Uterus (tissue), 4 donors: ENCODE data around the gene PFKFB2. TPM values are rescaled to one million over a fixed set of nuclear protein-coding genes. Genes with fewer than 3 reads are reported as not detected.

Source experiments
- DNase-seq, 2 donors: peaks; one replicate each; pipeline ENCODE4 v3.0.0-alpha.2; 2019 to 2020
- H3K27ac ChIP-seq, 2 donors: fragments of 200-600 bp; sonication (generic); 1 replicate in 1 of 2; 2 replicates in 1 of 2; pipeline ENCODE4 v1.5.1; 2016 to 2018
- H3K27me3 ChIP-seq, 2 donors: fragments of 200-600 bp; sonication (generic); one replicate each; pipeline ENCODE4 v1.5.1; 2018 to 2019; ENCODE audit warnings: control low read depth in 1 of 2
- H3K36me3 ChIP-seq, 2 donors: fragments of 200-600 bp; sonication (generic); one replicate each; pipeline ENCODE4 v1.5.1; 2019; ENCODE audit warnings: control low read depth in 1 of 2
- H3K4me1 ChIP-seq, 2 donors: fragments of 200-600 bp; sonication (generic); one replicate each; pipeline ENCODE4 v1.5.1; 2018 to 2019; ENCODE audit warnings: control low read depth in 1 of 2
- H3K4me3 ChIP-seq, 2 donors: fragments of 200-600 bp; sonication (generic); 1 replicate in 1 of 2; 2 replicates in 1 of 2; pipeline ENCODE4 v1.5.1; 2018 to 2019; ENCODE audit warnings: mild to moderate bottlenecking in 1 of 2
- H3K9me3 ChIP-seq, 2 donors: fragments of 200-600 bp; sonication (generic); one replicate each; pipeline ENCODE4 v1.5.1; 2019; ENCODE audit warnings: control low read depth in 1 of 2
- POLR2A ChIP-seq, 2 donors: fragments of 450-650 bp; IDR thresholded peaks; one replicate each; pipeline ENCODE4 v1.6.1; 2016; ENCODE audit warnings: antibody characterized with exemption in 2 of 2, mild to moderate bottlenecking in 1 of 2, moderate library complexity in 1 of 2
- intact Hi-C: fragments of 100-400 bp; cut with DNase I; formaldehyde crosslinking; loops from one replicate; pipeline ENCODE4 v1.15.1; 2023; ENCODE audit warnings: low total_unique reads
- total RNA-seq, 4 donors: library from RNA; depleted of rRNA in 3 of 4; stranded (reverse); fragments of >200 nt in 3 of 4; gene quantifications; one replicate each; pipeline versions ENCODE4 v1.1.0 to v1.2.4, GENCODE V29; 2014 to 2023
- TF ChIP-seq, protein P1 (sequence below), 4 experiments: fragments of 200-600 bp in 2 of 4; fragments of 450-650 bp in 2 of 4; sonication (generic) in 2 of 4; IDR thresholded peaks; one replicate each; pipeline ENCODE4 v1.5.1; 2016 to 2019; ENCODE audit warnings: antibody characterized with exemption in 4 of 4, mild to moderate bottlenecking in 2 of 4, moderate library complexity in 1 of 4
- donor health status: DM: yes; HTN: yes; CAD: no.

The PFKFB2 gene
- total RNA-seq, 4 donors from 2014 or later = 0.51 to 10.7 (median 2.9) TPM

GRCh38 chr1:207027921-207028320 lies 25.2 kb upstream of the PFKFB2 start:
- no peaks in the 10 kb centered on the region for H3K9me3 ChIP-seq
- no peak for TF ChIP-seq POLR2A (IDR thresholded peaks at IDR 0.05)
- intact Hi-C loops = no loop called here
- DNase-seq = no peak
- no peaks in the 10 kb centered on the region for H3K36me3 ChIP-seq
- H3K4me3 ChIP-seq = no peak overlapping the region
- H3K4me1 ChIP-seq = no peaks in the 10 kb centered on the region
- H3K27ac ChIP-seq = no peak overlapping the region
- no peaks in the 10 kb centered on the region for H3K27me3 ChIP-seq

DNA sequence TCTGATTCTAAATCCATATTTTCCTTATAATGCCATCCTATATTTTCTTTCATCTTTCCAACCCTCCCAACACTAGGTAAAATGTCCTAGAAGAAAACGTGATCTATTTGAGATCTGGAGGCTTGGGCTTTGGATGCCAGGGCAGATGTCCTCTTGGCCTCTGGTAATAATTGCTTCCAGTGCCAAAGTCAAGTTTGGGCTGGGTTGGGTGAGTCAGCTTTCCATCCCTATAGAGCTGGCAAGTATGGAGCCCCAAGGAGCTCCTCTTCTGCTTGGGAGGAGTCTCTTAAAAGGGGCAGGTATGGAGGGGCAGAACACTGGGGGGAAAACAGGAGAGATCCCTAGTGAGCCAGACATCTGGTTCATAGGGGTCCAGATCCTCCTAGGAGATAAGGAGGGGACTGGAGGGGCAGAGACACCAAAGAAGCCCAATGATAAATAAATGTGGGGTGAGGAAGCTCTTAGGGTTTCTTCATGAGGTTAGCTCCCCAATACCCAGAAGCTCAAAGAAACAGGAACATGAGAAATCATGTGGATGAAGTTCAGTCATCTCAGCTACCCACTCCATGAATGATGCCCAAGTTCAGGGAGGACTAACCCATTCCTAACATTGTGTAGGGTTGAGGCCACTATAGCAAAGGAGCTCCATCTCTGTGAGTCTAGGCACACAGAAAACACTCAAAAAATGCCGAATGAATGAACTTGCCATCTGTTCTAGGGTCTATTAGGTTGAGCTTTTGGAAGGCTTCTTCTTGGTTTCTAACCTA lies 24.0 kb upstream of the PFKFB2 start:
- intact Hi-C loops = no loop called here
- no peak for DNase-seq
- Histone ChIP-seq H3K27me3 (no peaks in the 10 kb centered on the region), H3K4me1 (no peaks in the 10 kb centered on the region), H3K9me3 (no peaks in the 10 kb centered on the region), H3K27ac (no peak overlapping the region), H3K36me3 (no peaks in the 10 kb centered on the region), H3K4me3 (no peak overlapping the region)
- TF ChIP-seq, protein P1, sequence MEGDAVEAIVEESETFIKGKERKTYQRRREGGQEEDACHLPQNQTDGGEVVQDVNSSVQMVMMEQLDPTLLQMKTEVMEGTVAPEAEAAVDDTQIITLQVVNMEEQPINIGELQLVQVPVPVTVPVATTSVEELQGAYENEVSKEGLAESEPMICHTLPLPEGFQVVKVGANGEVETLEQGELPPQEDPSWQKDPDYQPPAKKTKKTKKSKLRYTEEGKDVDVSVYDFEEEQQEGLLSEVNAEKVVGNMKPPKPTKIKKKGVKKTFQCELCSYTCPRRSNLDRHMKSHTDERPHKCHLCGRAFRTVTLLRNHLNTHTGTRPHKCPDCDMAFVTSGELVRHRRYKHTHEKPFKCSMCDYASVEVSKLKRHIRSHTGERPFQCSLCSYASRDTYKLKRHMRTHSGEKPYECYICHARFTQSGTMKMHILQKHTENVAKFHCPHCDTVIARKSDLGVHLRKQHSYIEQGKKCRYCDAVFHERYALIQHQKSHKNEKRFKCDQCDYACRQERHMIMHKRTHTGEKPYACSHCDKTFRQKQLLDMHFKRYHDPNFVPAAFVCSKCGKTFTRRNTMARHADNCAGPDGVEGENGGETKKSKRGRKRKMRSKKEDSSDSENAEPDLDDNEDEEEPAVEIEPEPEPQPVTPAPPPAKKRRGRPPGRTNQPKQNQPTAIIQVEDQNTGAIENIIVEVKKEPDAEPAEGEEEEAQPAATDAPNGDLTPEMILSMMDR (IDR thresholded peaks at IDR 0.05) = no peak
- no peak for TF ChIP-seq POLR2A (IDR thresholded peaks at IDR 0.05)

DNA sequence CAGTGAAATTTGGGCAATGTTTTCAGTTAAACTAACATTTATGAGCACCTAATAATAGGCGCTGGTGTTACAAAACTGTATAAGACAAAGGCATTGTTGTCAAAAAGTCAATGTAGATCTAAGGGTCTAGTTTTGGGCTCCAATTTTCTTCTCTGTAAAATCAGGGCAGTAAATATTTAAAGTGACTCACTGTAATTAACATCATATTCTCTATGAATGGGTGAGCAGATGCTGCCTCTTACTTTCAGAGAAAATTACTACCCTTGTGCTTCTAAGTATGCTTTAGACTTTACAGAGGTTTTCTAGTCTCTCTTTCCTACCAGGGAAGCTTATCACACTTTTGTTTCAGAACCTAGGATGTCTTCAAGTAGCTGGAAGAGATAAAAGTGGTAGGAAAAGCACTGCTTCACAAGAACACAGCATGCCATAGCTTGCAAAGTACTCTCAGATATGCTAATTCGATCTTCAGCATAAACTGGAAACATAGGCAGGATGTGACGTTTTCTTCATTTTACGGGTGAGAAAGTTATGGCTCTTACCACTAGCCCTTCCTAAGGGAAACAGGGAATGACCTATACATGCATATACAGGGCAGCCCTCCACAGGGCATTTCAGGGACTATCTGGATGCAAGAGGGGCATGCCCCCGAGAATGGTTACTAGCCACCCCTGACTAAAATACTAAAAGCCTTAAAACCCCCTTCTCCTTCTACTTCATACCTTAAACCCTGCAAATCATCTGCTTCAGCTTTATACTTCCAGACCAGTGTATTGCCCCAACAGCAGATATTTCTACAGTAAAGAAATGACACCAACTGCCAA lies 23.2 kb upstream of the PFKFB2 start:
- Histone ChIP-seq H3K36me3 (no peaks in the 10 kb centered on the region), H3K4me1 (no peaks in the 10 kb centered on the region), H3K27ac (no peak overlapping the region), H3K4me3 (no peak overlapping the region), H3K27me3 (no peaks in the 10 kb centered on the region), H3K9me3 (no peaks in the 10 kb centered on the region)
- TF ChIP-seq POLR2A (IDR thresholded peaks at IDR 0.05) = no peak
- TF ChIP-seq, protein P1 (IDR thresholded peaks at IDR 0.05) = no peak
- intact Hi-C loops = no loop called here
- DNase-seq = no peak

GRCh38 chr1:207030522-207031009 lies 22.5 kb upstream of the PFKFB2 start:
- H3K27me3 ChIP-seq = no peaks in the 10 kb centered on the region
- DNase-seq = no peak
- no peak overlapping the region for H3K27ac ChIP-seq
- no peaks in the 10 kb centered on the region for H3K4me1 ChIP-seq
- H3K36me3 ChIP-seq = no peaks in the 10 kb centered on the region
- no peak overlapping the region for H3K4me3 ChIP-seq
- no peaks in the 10 kb centered on the region for H3K9me3 ChIP-seq
- intact Hi-C loops = no loop called here
- TF ChIP-seq, protein P1 (IDR thresholded peaks at IDR 0.05) = no peak
- TF ChIP-seq POLR2A (IDR thresholded peaks at IDR 0.05) = no peak

GRCh38 chr1:207031016-207031415 lies 22.1 kb upstream of the PFKFB2 start:
- Histone ChIP-seq H3K4me1 (no peaks in the 10 kb centered on the region), H3K27ac (no peak overlapping the region), H3K9me3 (no peaks in the 10 kb centered on the region), H3K36me3 (no peaks in the 10 kb centered on the region), H3K27me3 (no peaks in the 10 kb centered on the region), H3K4me3 (no peak overlapping the region)
- intact Hi-C loops = no loop called here
- no peak for DNase-seq
- TF ChIP-seq POLR2A (IDR thresholded peaks at IDR 0.05) = no peak
- TF ChIP-seq, protein P1 (IDR thresholded peaks at IDR 0.05) = no peak
